ENCODE measurements around the gene TRAPPC10. TPM values are rescaled to one million over a fixed set of nuclear protein-coding genes. Genes with fewer than 3 reads are reported as not detected.

Gene TRAPPC10
- total and polyA plus RNA-seq, 2 donors from 2014 or later, result 8.8 to 48.5 TPM

GRCh38 chr21:43994085-43994484 lies 18.0 kb upstream of the TRAPPC10 start:
- Histone ChIP-seq H3K9ac (ENCODE audit: low read length in 3 of 3) (no peak overlapping the region), H3K9me3 (ENCODE audit: control insufficient read depth in 2 of 3, insufficient read depth in 1 of 3, low read length in 3 of 3) (no peaks in the 10 kb centered on the region), H3K27me3 (ENCODE audit: control insufficient read depth, insufficient read depth, low read length) (no peaks in the 10 kb centered on the region), H3K4me3 (ENCODE audit: low read length in 3 of 3) (no peak overlapping the region), H3K4me1 (ENCODE audit: control insufficient read depth in 2 of 3, insufficient read depth in 2 of 3, low read depth in 1 of 3, low read length in 3 of 3) (no peaks in the 10 kb centered on the region), H3K27ac (ENCODE audit: low read depth in 2 of 2, low read length in 2 of 2) (no peak overlapping the region), H3K36me3 (ENCODE audit: control insufficient read depth in 2 of 3, insufficient read depth in 3 of 3, low read length in 3 of 3) (no peaks in the 10 kb centered on the region)
- no peak for DNase-seq
- intact Hi-C loops (cut with DNase I), result no loop called here
- no peak for FAIRE-seq
- TF ChIP-seq CTCF (IDR thresholded peaks at IDR 0.05; ENCODE audit: borderline replicate concordance, extremely low read depth, insufficient read depth), result no peak

GRCh38 chr21:43994646-43995045 lies 17.5 kb upstream of the TRAPPC10 start:
- intact Hi-C loops (cut with DNase I), result no loop called here
- no peak overlapping the region for H3K27ac ChIP-seq (ENCODE audit: low read depth in 2 of 2, low read length in 2 of 2)
- H3K36me3 ChIP-seq (ENCODE audit: control insufficient read depth in 2 of 3, insufficient read depth in 3 of 3, low read length in 3 of 3), result no peaks in the 10 kb centered on the region
- H3K9ac ChIP-seq (ENCODE audit: low read length in 3 of 3), result no peak overlapping the region
- no peaks in the 10 kb centered on the region for H3K4me1 ChIP-seq (ENCODE audit: control insufficient read depth in 2 of 3, insufficient read depth in 2 of 3, low read depth in 1 of 3, low read length in 3 of 3)
- no peak for TF ChIP-seq CTCF (IDR thresholded peaks at IDR 0.05; ENCODE audit: borderline replicate concordance, extremely low read depth, insufficient read depth)
- FAIRE-seq (no peak), DNase-seq (no peak)
- H3K27me3 ChIP-seq (ENCODE audit: control insufficient read depth, insufficient read depth, low read length), result no peaks in the 10 kb centered on the region
- H3K9me3 ChIP-seq (ENCODE audit: control insufficient read depth in 2 of 3, insufficient read depth in 1 of 3, low read length in 3 of 3), result no peaks in the 10 kb centered on the region
- no peak overlapping the region for H3K4me3 ChIP-seq (ENCODE audit: low read length in 3 of 3)

- H3K27ac ChIP-seq (ENCODE audit: low read depth in 2 of 2, low read length in 2 of 2), result no peak overlapping the region
- no peak for TF ChIP-seq CTCF (IDR thresholded peaks at IDR 0.05; ENCODE audit: borderline replicate concordance, extremely low read depth, insufficient read depth)
- DNase-seq, result no peak
- H3K9me3 ChIP-seq (ENCODE audit: control insufficient read depth in 2 of 3, insufficient read depth in 1 of 3, low read length in 3 of 3), result no peaks in the 10 kb centered on the region
- FAIRE-seq, result no peak
- intact Hi-C loops (cut with DNase I), result no loop called here
- no peak overlapping the region for H3K9ac ChIP-seq (ENCODE audit: low read length in 3 of 3)
- H3K36me3 ChIP-seq (ENCODE audit: control insufficient read depth in 2 of 3, insufficient read depth in 3 of 3, low read length in 3 of 3), result no peaks in the 10 kb centered on the region
- no peak overlapping the region for H3K4me3 ChIP-seq (ENCODE audit: low read length in 3 of 3)
- no peaks in the 10 kb centered on the region for H3K4me1 ChIP-seq (ENCODE audit: control insufficient read depth in 2 of 3, insufficient read depth in 2 of 3, low read depth in 1 of 3, low read length in 3 of 3)
- H3K27me3 ChIP-seq (ENCODE audit: control insufficient read depth, insufficient read depth, low read length), result no peaks in the 10 kb centered on the region
Observed at GRCh38 chr21:43995521-43996105, 16.5 kb upstream of the TRAPPC10 start.

Data from kidney (tissue), 14 donors.